ENCODE results near the gene SLC9A3. TPM values are rescaled to one million over a fixed set of nuclear protein-coding genes. Genes with fewer than 3 reads are reported as not detected.

Gene SLC9A3
- total RNA-seq, 5 donors from 2014 or later (not counting 1 experiment from before 2014, with no cell fraction given), result 1.9 to 3.5 (median 2.5) TPM

GRCh38 chr5:533243-533954 is 9.2 kb upstream of the SLC9A3 start:
- ATAC-seq (replicated peaks in 1 of 4) (no peak), DNase-seq (no peak)
- Mint-ChIP-seq H3K4me1 (peaks cover 6 to 20% (median 14%) of the 10 kb centered on the region in 3 donors), H3K9me3 (no peaks in the 10 kb centered on the region), H3K27me3 (peaks cover 21 to 43% of the 10 kb centered on the region in 2 donors), H3K27ac (no peak overlapping the region), H3K36me3 (no peaks in the 10 kb centered on the region), H3K4me3 (no peak overlapping the region)
- Histone ChIP-seq H3K27ac (ENCODE audit: low read length) (no peak overlapping the region), H3K4me1 (ENCODE audit: control insufficient read depth in 1 of 2, extremely low read depth in 1 of 2, insufficient read depth in 2 of 2, low read length in 2 of 2) (peaks cover 0 to 7% of the 10 kb centered on the region in 2 experiments), H3K9me3 (no peaks in the 10 kb centered on the region), H3K27me3 (replicated peaks in 1 of 2; ENCODE audit: control insufficient read depth in 2 of 2, extremely low read depth in 1 of 2, insufficient read depth in 2 of 2, low read length in 1 of 2) (peaks cover 0 to 69% of the 10 kb centered on the region in 2 experiments), H3K4me3 (ENCODE audit: control insufficient read depth in 1 of 2, extremely low read depth in 1 of 2, low read length in 1 of 2) (no peak overlapping the region), H3K36me3 (ENCODE audit: control insufficient read depth in 2 of 2, extremely low read depth in 1 of 2, insufficient read depth in 1 of 2, low read length in 1 of 2) (no peaks in the 10 kb centered on the region)
- CTCF ChIA-PET, result no interaction called here
- 75% methylated on average over 18 of the region's 24 CpGs for WGBS (ENCODE audit: insufficient coverage)
- POLR2A ChIA-PET, result no interaction called here

- Mint-ChIP-seq H3K4me3 (no peak overlapping the region), H3K27ac (no peak overlapping the region), H3K36me3 (no peaks in the 10 kb centered on the region), H3K4me1 (peaks cover 8 to 21% (median 17%) of the 10 kb centered on the region in 3 donors), H3K27me3 (peaks cover 21 to 43% of the 10 kb centered on the region in 2 donors), H3K9me3 (no peaks in the 10 kb centered on the region)
- ChIA-PET CTCF (no interaction called here), POLR2A (interaction anchor here in 1 of 2 donors (0.6 kb wide), 1 partner anchor 8 kb away, joined by 3 read pairs; no protein-coding TSS in a partner anchor)
- H3K4me3 ChIP-seq (ENCODE audit: control insufficient read depth in 1 of 2, extremely low read depth in 1 of 2, low read length in 1 of 2), result no peak overlapping the region
- DNase-seq, result no peak
- no peak overlapping the region for H3K27ac ChIP-seq (ENCODE audit: low read length)
- ATAC-seq (replicated peaks in 1 of 4), result no peak
- H3K27me3 ChIP-seq (replicated peaks in 1 of 2; ENCODE audit: control insufficient read depth in 2 of 2, extremely low read depth in 1 of 2, insufficient read depth in 2 of 2, low read length in 1 of 2), result peaks cover 0 to 72% of the 10 kb centered on the region in 2 experiments
- no peaks in the 10 kb centered on the region for H3K9me3 ChIP-seq
- peaks cover 0 to 10% of the 10 kb centered on the region in 2 experiments for H3K4me1 ChIP-seq (ENCODE audit: control insufficient read depth in 1 of 2, extremely low read depth in 1 of 2, insufficient read depth in 2 of 2, low read length in 2 of 2)
- no peaks in the 10 kb centered on the region for H3K36me3 ChIP-seq (ENCODE audit: control insufficient read depth in 2 of 2, extremely low read depth in 1 of 2, insufficient read depth in 1 of 2, low read length in 1 of 2)
- WGBS (ENCODE audit: insufficient coverage), result 76% methylated on average over 25 of the region's 25 CpGs
These were observed 8.4 kb upstream of the SLC9A3 start for GRCh38 chr5:532521-533242.

- Histone ChIP-seq H3K27ac (ENCODE audit: low read length) (no peak overlapping the region), H3K4me3 (ENCODE audit: control insufficient read depth in 1 of 2, extremely low read depth in 1 of 2, low read length in 1 of 2) (no peak overlapping the region), H3K9me3 (no peaks in the 10 kb centered on the region), H3K36me3 (ENCODE audit: control insufficient read depth in 2 of 2, extremely low read depth in 1 of 2, insufficient read depth in 1 of 2, low read length in 1 of 2) (no peaks in the 10 kb centered on the region), H3K27me3 (replicated peaks in 1 of 2; ENCODE audit: control insufficient read depth in 2 of 2, extremely low read depth in 1 of 2, insufficient read depth in 2 of 2, low read length in 1 of 2) (peaks cover 0 to 76% of the 10 kb centered on the region in 2 experiments), H3K4me1 (ENCODE audit: control insufficient read depth in 1 of 2, extremely low read depth in 1 of 2, insufficient read depth in 2 of 2, low read length in 2 of 2) (peaks cover 0 to 19% of the 10 kb centered on the region in 2 experiments)
- peaks cover 29 to 50% of the 10 kb centered on the region in 2 donors for H3K27me3 Mint-ChIP-seq
- no peaks in the 10 kb centered on the region for H3K36me3 Mint-ChIP-seq
- no peak for ATAC-seq (replicated peaks in 1 of 4)
- peaks cover 16 to 29% (median 25%) of the 10 kb centered on the region in 3 donors for H3K4me1 Mint-ChIP-seq
- ChIA-PET POLR2A (interaction anchor here in 1 of 2 donors (0.6 kb wide), 1 partner anchor 9 kb away, joined by 3 read pairs; no protein-coding TSS in a partner anchor), CTCF (no interaction called here)
- no peak for DNase-seq
- 80% methylated on average over 12 of the region's 13 CpGs for WGBS (ENCODE audit: insufficient coverage)
- no peaks in the 10 kb centered on the region for H3K9me3 Mint-ChIP-seq
- H3K27ac Mint-ChIP-seq, result no peak overlapping the region
- H3K4me3 Mint-ChIP-seq, result no peak overlapping the region
These were observed 7.6 kb upstream of the SLC9A3 start for GRCh38 chr5:531749-532315.

- Histone ChIP-seq H3K27me3 (replicated peaks in 1 of 2; ENCODE audit: control insufficient read depth in 2 of 2, extremely low read depth in 1 of 2, insufficient read depth in 2 of 2, low read length in 1 of 2) (peaks cover 0 to 82% of the 10 kb centered on the region in 2 experiments), H3K9me3 (no peaks in the 10 kb centered on the region), H3K4me3 (ENCODE audit: control insufficient read depth in 1 of 2, extremely low read depth in 1 of 2, low read length in 1 of 2) (no peak overlapping the region), H3K27ac (ENCODE audit: low read length) (no peak overlapping the region), H3K4me1 (ENCODE audit: control insufficient read depth in 1 of 2, extremely low read depth in 1 of 2, insufficient read depth in 2 of 2, low read length in 2 of 2) (peaks cover 0 to 23% of the 10 kb centered on the region in 2 experiments), H3K36me3 (ENCODE audit: control insufficient read depth in 2 of 2, extremely low read depth in 1 of 2, insufficient read depth in 1 of 2, low read length in 1 of 2) (no peaks in the 10 kb centered on the region)
- WGBS (ENCODE audit: insufficient coverage), result 73% methylated on average over 22 of the region's 25 CpGs
- no peak for ATAC-seq (replicated peaks in 1 of 4)
- Mint-ChIP-seq H3K27ac (no peak overlapping the region), H3K27me3 (peaks cover 32 to 56% of the 10 kb centered on the region in 2 donors), H3K4me3 (no peak overlapping the region), H3K9me3 (no peaks in the 10 kb centered on the region), H3K36me3 (no peaks in the 10 kb centered on the region), H3K4me1 (peaks cover 16 to 29% (median 27%) of the 10 kb centered on the region in 3 donors)
- DNase-seq, result no peak
- CTCF ChIA-PET, result no interaction called here
- POLR2A ChIA-PET, result no interaction called here
These were observed 7.0 kb upstream of the SLC9A3 start for GRCh38 chr5:531101-531748.

- peaks cover 19 to 35% (median 35%) of the 10 kb centered on the region in 3 donors for H3K4me1 Mint-ChIP-seq
- Histone ChIP-seq H3K9me3 (no peaks in the 10 kb centered on the region), H3K27me3 (replicated peaks in 1 of 2; ENCODE audit: control insufficient read depth in 2 of 2, extremely low read depth in 1 of 2, insufficient read depth in 2 of 2, low read length in 1 of 2) (peaks cover 0 to 85% of the 10 kb centered on the region in 2 experiments), H3K27ac (ENCODE audit: low read length) (no peak overlapping the region), H3K36me3 (ENCODE audit: control insufficient read depth in 2 of 2, extremely low read depth in 1 of 2, insufficient read depth in 1 of 2, low read length in 1 of 2) (no peaks in the 10 kb centered on the region), H3K4me3 (ENCODE audit: control insufficient read depth in 1 of 2, extremely low read depth in 1 of 2, low read length in 1 of 2) (no peak overlapping the region), H3K4me1 (ENCODE audit: control insufficient read depth in 1 of 2, extremely low read depth in 1 of 2, insufficient read depth in 2 of 2, low read length in 2 of 2) (peaks cover 0 to 23% of the 10 kb centered on the region in 2 experiments)
- ATAC-seq (replicated peaks in 1 of 4) (no peak), DNase-seq (no peak)
- H3K9me3 Mint-ChIP-seq, result no peaks in the 10 kb centered on the region
- H3K4me3 Mint-ChIP-seq, result peak overlapping the region in 1 of 3 donors; percentile 17
- ChIA-PET POLR2A (no interaction called here), CTCF (no interaction called here)
- no peak overlapping the region for H3K27ac Mint-ChIP-seq
- no peaks in the 10 kb centered on the region for H3K36me3 Mint-ChIP-seq
- peaks cover 42 to 65% of the 10 kb centered on the region in 2 donors for H3K27me3 Mint-ChIP-seq
- WGBS (ENCODE audit: insufficient coverage), result 73% methylated on average over 22 of the region's 24 CpGs
These were observed 6.0 kb upstream of the SLC9A3 start for GRCh38 chr5:530001-530955.
